ENCODE results near the gene PLCH2.

The PLCH2 gene

DNA sequence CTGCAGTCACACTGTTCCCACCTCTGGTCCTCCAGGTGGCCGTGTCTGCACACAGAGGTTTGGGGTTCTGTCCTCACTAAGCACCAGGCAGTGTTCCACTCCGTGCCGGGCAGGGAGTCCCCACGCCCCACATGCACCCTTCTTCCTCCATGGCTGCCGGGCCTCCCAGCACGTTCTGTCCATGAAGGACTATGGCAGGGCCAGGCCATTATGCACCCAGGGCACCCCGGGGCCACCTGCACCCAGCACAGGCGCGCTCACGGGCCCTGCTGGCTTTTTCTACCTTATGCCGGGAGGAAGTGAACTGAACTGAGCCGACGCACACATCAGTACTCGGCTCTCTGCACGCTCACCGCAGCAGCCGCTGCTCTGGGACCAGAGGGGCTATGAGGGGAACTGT, 40.0 kb downstream of the PLCH2 start:
- no peak for DNase-seq

DNA sequence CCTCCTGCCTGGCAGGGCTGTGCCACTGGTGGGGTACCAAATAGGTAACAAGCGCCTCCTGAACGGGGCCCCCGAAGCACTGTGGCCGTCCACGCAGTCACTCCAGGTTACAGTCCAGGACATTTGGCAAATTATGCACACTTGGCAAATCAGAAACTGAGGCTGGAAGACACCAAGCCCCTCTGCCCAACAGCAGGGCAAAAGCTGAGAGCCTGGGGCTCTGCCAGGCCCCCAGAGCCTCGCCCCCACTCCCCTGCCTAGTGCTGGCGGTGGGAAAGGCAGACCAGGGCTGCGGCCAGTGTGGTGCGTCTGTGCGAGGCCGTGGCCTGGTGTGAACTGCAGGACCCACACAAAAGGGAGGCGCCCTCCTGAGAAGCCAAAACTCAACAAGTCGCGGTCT, 40.9 kb downstream of the PLCH2 start:
- DNase-seq: no peak

DNA sequence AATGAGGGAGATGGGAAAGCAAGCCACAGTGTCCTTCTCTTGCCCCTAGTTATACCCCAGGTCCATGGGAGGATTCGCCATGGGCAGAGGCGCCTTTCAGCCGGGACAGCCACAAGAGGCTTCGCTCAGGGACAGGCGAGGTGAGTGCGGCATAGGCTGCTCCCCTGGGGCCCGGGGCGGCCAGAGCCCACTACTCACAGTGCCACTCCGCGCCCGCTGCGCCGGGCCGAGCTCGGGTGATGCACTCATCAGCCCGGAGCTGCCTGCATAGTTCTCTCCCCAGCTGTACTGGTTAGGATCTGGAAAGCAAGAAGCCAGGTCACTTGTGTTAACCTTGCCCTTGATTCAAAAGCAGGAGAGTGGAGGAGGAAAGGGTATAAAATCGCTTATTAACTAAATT, 41.9 kb downstream of the PLCH2 start:
- no peak for DNase-seq

DNA sequence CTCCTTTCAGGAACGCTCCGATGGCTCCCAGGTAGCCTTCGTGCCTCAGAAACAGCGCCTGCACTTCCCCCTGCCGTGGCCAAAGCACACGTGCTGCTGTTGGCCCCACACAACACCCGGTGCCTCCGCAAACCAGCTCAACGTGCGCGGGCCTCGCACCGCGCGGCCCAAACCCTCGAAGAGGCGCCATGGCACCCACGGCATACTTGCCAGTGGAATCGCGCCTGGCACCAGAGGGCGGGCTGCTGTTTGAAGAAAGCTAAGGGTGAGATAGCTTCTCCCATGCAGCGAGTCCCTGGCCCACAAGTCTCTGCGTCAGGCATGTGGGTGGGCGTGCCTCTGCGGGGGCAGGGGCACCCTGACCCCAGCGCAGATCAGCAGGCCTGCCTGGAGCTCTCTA, 42.4 kb downstream of the PLCH2 start:
- no peak for DNase-seq

DNA sequence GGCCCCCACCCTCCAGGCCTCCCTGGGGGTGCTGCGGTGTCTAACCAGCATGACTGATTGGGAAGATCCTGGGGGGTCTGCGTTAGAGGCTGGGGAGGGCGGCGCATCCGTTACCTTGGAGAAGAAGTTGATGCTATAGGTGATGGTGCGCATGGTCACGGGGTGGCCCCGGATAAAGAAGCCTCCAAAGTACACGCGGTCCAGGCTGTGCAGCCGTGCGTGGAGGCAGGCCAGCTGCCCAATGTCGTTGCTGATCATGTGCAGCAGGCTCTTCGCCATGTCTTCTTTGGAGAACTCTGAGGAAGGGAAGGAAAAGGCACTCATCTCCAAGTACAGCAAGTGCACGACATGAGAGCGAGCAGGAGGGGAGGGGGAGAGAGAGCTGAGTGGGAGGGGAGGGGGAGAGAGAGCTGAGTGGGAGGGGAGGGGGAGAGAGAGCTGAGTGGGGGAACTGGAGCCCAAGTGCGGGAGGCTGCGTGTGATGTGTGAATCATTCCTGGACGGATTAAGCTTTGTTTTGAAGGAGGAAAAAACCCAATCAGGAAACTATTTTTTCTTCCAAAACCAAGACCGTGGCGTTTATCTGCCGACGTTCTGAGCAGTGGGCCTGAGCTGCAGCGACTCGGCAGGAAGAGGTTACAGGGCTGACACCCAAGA, 43.1 kb downstream of the PLCH2 start:
- no peak for DNase-seq

DNA sequence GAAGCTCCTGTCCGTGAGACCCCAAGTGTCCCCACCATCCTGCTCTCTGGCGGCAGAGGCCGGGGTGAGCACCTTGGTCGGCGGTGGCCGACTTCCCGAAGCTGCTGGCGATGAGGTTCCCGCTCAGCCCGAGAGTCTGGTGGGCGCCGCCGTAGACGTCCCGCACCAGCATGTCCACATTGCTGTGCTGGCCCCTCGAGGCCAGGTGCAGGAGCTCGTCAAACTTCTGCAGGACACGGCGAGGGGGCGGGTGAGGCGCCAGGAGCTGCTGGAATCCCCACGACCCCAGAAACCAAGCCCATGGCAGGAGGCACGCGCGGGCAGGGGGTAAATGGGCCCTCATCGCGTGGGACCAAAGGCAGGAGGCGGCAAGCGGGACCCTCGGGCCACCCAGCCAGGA, 43.6 kb downstream of the PLCH2 start:
- DNase-seq: no peak

DNA sequence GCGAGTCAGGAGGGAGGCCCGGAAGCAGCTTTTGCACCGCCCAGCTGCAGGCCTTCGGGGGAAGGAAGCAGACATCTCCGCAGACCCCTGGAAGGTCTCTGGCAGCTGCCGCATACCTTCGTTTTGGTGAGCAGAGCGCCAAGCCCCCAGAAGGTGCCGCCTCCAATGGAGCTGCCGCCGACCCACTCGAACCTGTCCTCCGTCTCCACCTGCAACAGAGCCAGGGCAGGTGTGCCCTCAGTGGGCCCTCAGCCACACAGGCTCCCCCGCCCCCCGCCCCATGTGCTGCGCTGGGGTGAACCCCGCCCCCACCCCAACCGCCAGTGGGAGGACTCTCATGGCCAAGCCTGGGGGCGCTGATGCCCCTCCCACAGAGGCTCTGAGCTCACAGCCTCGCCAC, 44.1 kb downstream of the PLCH2 start:
- DNase-seq: no peak

DNA sequence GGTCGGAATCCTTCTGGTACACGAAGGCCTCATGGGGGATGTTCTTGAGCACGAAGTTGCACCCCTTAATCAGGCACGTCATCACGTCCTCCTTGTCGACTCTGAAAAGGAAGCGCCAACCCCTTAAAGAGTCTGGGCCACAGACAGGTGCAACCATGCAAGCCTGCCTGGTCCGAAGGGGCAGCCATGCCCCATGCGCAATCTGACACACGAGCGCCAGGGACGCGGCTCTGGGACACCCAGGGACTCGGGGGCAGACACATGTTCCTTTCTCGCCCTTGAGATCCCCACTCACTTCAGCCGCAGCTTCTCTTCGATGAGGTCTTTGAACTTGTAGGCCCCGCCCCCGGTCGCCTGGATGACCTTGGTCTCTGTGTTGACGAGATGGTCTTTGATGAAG, 44.7 kb downstream of the PLCH2 start:
- no peak for DNase-seq

DNA sequence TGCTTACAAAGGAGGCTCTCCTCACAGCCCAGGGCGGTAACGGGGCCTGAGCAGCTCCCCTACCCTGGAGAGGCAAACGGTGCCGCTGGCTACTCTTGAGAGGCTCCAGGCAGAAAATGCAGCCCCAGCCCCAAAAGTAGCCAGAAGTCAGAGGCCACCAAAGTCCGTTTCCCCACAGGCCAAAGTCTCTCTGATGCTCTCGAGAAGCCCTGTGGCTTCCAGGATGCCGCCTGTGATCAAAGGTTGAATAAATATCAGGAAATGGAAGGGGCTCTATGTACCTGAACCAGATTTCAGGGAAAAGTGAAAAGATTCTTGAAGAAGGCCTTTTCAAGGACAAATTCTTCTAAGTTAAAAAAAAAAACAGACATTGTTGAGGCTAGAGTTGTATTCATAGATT, 46.1 kb downstream of the PLCH2 start:
- no peak for DNase-seq

DNA sequence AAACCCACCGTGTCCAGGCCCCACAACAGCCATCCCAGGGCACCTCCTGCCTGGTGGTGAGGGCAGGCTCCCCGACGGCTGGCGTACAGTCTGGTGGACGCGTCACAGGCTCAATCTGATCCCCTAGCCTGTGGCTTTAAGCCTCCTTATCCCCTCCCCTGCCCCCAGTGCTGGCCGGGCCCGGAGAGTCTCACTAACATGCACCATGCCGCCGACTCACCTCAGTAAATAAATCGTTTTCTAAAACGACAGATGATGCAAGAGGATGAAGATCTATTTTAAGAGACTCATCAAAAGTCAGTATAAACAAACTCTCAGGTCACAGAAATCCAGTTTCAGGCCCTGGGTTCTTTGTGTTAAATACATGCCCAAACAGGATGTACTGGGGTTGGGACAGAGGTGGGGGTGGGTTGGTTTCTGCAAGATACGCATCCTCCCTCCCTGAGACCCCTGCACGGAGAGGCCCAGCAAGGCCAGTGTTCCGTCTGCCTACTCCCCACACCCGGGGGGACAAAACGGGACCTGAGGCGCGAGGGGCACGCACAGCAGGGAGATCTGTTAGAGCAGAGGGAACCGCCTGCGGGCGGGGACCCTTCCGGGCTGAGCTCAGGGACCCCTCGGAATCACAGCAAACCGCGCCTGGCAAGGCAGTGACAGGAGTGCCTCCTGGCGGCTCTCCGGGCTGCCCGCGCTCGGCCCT, 47.3 kb downstream of the PLCH2 start:
- no peak for DNase-seq

DNA sequence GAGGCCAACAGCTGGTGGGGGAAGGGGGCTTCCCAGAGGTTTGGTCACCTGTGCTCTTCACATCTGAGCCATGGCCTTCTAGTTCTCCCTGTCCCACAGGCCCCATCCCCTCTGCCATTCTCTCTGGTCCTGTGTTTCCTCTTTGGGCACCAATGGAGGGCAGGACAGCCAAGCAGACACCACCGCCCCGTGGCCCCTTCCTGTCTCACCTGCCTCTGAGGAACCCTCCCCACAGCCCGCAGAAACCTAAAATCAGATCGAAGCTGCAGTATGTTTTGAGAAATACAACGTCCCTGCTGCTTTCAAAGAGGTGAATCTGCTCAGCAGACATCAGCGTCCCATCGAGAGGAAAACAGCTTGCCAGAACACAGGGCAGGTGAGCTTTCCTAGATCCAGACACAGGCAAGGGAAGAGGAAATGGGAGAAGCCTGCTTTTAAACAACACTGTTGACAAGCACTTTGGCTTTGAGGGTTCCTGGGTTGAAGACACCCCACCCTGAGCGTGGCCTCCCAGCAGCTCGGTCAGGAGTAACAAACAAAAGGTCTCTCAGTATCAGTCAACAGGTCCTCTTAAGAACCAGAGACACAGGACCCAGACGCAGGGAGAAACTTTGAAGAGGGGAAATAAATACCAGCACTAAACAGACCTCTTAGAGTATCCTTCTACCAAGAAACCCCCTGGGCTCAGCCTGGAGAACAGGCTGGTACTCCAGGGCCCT, 48.0 kb downstream of the PLCH2 start:
- DNase-seq: no peak

DNA sequence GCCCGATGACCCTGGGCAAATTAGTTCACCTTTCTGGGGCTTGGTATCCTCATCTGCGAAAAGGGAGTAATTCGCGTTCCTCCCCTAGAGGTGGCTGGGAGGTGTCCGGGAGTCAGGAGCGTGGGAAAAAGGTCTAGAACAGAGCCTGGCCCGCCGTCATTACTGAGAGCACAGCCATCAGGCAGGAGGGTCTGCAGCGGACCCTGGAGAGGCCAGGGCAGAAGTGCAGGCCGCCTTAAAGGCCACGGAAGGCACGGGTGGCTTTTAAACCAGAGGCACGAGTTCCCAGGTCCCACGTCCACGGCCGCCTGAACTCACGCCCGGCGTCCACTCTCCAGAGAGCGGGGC, 49.5 kb downstream of the PLCH2 start:
- no peak for DNase-seq

DNA sequence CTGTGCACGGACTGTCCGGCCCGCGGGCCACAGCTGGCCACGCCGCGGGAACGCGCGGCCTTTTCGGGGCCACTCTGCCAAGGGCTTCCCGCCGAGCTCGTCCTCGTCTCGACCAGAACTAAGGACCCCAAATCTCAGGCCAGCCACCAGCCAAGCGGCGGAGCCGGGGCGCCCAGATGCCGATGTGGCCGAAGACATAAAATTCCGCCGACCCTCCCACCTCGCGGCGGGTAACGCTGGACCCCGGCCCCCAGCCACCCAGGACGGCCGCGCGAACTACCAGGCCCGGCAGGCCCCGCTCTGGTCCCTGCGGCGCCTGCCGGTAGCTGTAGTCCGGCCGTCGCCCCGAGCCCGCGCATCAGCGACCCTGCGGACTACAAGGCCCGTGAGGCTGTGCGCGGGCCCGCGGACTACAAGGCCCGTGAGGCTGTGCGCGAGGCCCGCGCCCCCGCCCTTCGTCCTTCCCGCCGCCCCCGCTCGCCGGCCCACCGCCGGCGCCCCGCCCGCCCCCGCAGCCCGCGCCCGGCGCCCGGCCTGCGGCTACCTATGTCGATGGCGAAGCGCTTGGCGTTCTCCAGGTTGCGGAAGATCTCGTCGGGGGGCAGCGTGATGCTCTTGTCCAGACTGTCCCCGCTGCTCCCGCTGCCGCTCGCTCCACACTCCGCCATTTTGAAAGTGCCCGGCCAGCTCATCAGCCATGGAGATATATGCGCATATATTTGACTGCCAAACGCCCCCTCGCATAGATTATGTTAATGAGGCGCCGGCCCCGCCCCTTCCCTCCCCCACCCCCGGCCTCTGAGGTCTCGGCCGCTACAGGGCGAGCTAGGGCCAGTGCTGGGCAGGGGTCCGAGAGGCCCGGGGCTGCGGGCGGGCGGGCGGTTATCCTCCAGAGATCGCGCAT, 50.1 kb downstream of the PLCH2 start, which contains the start of gene PANK4:
Gene PANK4, minus strand, starts transcription at position 677 of the 904 bp plus-strand sequence. Its CDS starts 9 bp downstream, at position 668.
- peak; percentile 88 for DNase-seq

DNA sequence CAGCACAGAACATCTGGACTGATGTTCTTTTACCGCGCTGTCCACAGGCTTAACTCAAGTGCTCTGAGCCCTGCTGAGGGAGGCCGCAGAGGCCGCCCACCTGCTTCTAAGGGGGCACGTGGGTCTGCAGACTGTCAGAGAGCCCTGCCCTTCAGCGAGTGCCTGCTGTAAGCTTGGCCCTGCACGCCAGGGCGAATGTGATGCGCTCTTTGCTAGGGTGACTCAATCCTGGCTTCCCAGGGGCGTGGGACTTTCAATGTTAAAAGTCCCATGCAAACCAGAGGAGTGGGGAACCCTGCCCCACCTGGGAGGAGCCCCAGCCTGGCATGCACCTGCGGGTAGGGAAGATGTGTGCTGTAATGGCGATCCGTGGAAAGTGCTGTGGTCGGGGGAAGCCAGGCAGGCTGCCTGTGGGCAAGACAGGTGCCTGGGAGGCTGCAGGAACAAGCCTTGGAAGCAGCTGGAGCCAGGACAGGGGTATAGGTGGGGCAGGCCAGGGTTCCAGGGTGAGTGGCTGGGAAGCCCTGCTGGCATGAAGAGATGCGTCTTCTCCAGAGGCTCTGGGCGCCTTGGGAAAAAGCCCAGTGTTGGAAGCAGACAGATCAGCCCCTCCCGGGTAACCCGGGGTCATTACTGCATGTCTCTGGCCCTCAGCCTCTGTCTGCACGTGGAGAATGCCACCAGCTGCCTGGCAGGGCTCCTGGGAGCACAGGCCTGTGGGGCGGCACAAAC, 50.9 kb downstream of the PLCH2 start:
- DNase-seq: peak; percentile 62

DNA sequence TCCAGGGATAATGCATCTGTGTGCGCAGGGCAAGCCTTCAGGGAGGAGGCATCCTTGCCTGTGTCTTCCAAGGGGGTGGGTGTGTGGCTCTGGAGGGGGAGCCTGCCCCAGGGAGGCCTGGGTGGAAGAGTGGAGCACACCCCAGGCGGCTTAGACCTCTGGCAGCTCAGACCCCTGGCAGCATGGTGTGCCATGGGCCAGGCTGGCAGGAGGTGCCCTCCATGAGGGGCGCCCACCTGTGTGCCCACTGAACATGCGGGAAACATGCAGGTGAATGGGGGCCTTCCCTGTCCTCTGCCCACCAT, 51.4 kb downstream of the PLCH2 start:
- no peak for DNase-seq

DNA sequence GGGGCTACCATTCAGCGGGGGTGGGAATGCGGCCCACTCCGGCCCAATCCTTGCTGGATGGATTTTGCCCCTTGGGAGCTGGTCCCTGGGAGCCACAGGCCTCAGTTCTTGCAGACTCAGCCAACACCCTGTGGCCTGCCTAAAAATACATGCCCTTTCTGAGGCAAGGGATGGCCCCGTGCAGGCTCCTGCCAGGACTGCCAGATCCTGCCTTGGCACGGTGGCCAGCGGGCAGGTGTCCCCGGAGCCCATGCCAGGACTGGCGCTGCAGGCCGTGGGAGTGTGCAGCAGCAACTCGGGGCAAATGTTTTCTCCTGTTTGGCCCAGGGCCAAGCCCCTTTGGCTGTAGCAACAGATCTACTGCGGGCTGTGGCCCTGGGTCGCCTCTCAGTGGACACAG, 51.9 kb downstream of the PLCH2 start:
- no peak for DNase-seq

DNA sequence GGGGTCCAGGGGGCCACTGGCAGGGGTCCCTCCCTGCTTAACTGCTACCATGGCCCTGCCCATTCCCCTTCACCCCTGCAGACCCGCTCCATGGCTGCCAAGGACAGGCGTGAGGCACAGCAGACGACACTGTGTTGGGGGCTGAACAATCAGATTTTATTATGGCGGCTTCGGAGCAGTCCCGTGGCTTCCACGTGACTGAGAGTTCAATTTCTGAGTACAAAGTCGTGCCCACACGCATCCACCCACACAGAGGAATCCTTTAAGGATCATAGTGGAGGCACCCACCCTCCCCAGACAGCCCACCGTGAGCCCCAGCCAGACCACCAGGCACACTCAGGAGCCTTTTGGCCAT, 52.5 kb downstream of the PLCH2 start:
- DNase-seq: no peak

DNA sequence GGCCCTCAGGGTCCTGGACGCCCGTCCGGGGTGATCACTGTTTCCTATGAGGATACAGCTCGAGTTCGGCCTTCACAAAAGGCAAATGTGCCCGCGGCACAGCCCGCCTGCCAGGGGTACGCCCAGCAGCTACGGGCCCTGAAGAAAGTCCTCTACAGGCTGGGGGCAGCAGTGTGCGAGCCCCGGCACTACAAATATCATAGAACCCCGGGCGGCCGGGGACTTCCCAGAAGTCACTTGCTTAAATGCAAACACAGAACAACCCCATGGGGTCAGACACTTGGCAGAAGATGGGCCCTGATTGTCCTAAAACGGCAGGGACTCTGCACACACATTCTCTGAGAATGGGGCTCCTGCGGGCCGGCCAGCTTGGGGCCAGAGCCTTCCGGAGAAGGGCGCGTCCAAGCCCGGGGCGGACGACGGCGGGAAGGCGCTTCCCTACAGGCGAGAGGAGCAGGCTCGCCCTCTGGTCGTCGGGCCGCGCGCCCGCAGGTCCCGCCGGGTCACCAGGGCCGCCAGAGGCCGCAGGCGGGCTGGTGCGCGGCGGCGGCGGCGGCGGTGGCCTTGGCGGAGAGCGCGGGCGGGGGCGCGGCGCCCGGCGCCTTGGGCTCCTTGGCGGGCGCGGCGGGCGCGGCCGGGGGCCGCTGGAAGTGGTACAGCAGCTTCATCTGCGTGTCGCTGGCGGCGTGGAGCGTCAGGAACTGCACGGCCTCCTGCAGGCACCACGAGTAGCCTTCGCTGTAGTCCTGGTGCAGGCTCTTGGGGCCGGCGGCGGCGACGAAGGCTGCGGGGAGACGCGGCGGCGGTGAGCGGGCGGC, 53.1 kb downstream of the PLCH2 start:
- DNase-seq: no peak

DNA sequence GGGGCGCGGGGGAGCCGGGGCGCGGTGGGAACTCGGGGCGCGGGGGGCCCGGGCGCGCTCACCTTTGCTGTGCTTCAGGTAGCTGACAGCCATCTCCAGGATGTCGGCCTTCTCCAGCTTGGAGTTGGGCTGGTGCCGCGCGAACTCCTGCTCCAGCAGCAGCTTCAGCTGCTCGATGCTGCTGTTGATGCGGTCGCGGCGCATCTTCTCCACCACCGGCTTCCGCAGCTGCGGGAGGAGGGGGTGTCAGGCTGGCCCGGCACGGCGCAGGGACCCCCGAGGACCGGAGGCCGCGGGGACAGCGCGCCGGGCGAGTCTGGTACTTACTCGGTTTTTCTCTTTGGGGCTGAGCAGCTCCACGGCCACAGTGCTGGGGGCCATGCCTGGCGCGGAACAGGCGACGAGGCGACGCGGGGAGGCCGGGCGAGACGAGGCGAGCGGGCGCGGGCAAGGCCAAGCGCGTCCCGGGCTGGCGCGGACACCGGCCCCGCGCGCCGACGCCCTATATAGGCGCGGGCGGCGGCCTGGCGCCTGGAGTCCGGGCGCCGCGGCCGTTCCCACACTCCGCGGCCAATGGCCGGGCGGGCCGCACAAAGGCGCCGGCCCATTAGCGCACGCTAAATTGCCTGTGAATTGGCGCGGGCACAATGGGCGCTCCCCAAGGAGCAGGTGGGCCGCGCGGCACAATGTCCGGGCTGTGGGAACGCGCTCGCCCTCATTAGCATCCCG, 53.9 kb downstream of the PLCH2 start, which contains the start of gene HES5:
Gene HES5, minus strand, starts transcription at position 480 of the 729 bp plus-strand sequence. Its CDS starts 99 bp downstream, at position 381.
- DNase-seq: no peak

DNA sequence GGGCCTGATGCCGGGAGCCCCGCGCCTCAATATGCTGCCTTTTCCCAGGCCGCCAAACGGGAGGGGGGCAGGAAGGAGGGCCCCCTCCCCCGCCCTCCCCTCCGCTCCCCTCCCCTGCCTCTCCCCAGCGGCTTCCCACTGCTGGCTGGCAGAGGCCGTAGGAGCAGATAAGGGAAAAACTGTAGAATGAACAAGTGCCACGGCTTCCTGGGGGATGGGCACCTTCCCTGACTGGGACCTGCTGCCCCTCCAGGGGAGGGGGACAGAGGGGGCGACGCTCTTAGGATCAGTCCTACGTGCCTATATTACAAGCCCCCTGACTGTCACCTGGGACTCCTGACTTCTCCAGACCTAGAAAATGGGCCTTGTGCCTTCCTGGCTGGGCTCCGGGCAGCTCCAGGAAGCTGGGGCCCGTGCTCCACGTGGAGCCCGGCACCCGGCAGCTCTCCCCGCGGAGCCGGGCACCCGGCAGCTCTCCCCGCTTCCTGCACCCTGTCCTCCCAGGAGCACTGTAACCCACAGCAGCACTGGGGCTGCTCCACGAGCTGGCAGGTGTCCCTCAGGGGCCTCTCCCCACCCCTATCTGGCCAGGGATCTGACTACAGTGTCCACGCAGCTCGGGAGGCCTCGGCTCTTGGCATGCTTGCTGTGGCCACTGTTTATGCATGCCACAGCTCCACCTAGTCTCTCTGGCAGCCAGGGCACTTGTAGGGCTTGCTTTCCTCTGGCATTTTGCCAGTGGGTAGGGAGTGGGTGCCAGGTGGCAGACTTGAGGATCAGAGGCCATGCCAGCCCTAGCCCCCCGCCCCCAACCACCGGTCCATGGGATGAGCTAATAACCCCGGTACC, 54.6 kb downstream of the PLCH2 start:
- no peak for DNase-seq
